HG02571 (cell line): ENCODE results near the gene RETSAT.

Experiments used
- ATAC-seq: cut with Tn5 transposase; IDR thresholded peaks from one replicate; pipeline ENCODE4 v1.9.1; 2021; ENCODE audit warnings: mild to moderate bottlenecking, moderate library complexity; ENCODE audit not compliant: unreplicated experiment

Gene RETSAT

DNA sequence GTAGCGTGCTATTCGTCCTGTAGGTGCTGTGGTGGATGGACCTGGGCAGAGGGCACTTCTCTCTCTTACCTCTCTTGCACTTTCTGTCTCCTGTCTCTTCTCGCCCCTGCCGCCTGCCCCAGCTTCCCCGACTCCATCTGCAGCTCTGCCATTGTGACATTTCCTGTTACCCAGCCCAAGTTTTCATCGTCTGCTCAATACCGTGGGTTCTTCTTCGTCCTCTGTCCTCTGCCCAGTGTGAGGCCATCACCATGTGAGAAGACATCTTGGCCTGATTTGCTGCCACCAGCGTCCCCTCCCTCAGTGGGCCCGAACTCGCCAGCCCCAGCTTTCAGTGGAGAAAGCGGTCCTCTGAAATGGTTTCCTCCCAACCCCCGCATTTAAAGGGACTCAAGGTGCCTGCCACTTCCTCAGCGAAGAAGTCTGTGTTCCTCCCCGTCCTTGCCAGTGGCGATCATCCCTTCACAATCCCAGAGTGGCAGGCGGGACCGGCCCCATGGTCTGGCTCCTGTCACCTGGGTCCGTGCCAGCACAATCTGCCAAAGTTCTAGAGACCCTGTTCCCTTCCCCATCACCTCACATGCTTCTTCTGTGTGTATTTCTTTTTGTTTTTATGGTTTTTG lies 44.5 kb downstream of the RETSAT start:
- no peak for ATAC-seq

GRCh38 chr2:85308896-85309555 lies 45.3 kb downstream of the RETSAT start:
- no peak for ATAC-seq

- ATAC-seq, result no peak
Observed at GRCh38 chr2:85308201-85308600, 46.1 kb downstream of the RETSAT start.

DNA sequence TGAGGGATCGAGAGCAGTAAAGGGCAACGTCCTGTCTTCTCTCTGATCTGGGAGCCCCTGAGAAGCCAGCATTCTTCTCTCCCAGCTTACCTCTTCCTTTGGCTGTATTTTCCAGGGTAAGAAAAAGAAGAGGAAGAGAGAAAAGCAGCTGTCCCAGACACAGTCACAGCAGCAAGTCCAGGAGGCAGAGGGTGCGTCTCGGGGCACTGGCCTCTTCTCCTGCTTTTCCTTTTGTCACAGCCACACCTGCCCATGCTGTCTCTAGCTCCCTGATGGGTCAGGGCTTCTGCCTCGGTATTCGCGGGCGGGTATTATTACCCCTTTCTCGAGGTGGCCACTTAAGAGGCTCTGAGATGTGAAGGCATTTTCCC lies 46.8 kb downstream of the RETSAT start:
- ATAC-seq, result no peak

- no peak for ATAC-seq
Observed at GRCh38 chr2:85303780-85304531, 50.4 kb downstream of the RETSAT start.

- no peak for ATAC-seq
Observed at GRCh38 chr2:85302121-85302520, 52.2 kb downstream of the RETSAT start.
